Rectal smooth muscle tissue (tissue), 1 donor: ENCODE data around the gene SAMD5.
A peak's percentile ranks its signal among the peaks of the same experiment; 100 is the strongest.

Source experiments
- H3K27ac ChIP-seq: one replicate; pipeline ENCODE4 v1.7.0; 2013; ENCODE audit warnings: low read depth, low read length, inconsistent platforms
- H3K27me3 ChIP-seq: one replicate; pipeline ENCODE4 v1.7.0; 2013; ENCODE audit warnings: low read length; ENCODE audit not compliant: control insufficient read depth, insufficient read depth
- H3K36me3 ChIP-seq: one replicate; pipeline ENCODE4 v1.7.0; 2013; ENCODE audit warnings: low read length; ENCODE audit not compliant: control insufficient read depth, insufficient read depth
- H3K4me1 ChIP-seq: one replicate; pipeline ENCODE4 v1.7.0; 2013; ENCODE audit warnings: low read length; ENCODE audit not compliant: control insufficient read depth, insufficient read depth
- H3K4me3 ChIP-seq: one replicate; pipeline ENCODE4 v1.7.0; 2013; ENCODE audit warnings: low read length
- H3K9ac ChIP-seq: one replicate; pipeline ENCODE4 v1.7.0; 2013; ENCODE audit warnings: low read length

The SAMD5 gene

DNA sequence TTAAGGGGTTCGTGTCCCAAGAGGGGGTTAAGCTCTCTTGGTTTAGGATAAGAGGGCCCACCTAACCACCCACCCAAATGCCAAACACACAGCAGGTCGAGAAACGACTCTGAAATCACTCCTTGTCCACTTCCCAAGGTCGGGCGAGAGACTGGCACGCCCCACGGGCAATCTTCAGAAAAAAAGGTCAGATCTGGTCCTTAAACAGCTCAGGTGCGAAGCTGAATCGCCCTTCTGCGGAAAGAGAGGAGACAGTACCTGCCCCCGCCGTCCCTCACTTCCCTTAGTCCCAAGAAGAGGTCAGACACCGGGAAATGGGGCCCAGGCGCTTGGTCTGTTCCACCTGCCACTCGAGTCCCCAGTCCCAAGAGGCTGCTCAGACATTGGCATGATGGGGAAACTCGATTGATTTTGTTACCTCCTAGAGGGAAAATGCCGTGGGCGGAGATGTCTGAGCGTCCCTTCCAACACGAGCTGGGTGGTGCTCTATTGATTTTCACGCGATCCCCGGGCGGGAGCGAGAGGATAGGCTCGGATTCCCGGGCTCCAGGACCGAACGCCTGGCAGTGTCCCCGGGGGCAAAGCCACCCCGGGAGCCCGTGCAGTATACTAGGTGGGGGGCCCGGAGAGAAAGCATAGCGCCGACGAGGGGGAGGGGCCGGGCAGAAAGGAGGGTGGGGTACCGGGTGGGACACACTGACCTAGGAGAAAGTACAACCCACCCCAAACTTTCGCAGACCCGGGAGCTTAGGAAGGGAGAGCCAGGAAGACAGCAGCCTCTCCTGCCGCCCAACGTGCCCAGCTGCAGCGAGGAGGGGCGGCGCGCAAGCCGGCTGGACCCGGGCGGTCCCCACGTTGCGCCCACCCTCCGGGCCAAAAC is 1.1 kb upstream of the SAMD5 start:
- Histone ChIP-seq H3K4me1 (peaks cover 9% of the 10 kb centered on the region), H3K27me3 (peaks cover 3% of the 10 kb centered on the region), H3K4me3 (peak overlapping the region; percentile 83), H3K27ac (no peak overlapping the region), H3K9ac (no peak overlapping the region), H3K36me3 (no peaks in the 10 kb centered on the region)

DNA sequence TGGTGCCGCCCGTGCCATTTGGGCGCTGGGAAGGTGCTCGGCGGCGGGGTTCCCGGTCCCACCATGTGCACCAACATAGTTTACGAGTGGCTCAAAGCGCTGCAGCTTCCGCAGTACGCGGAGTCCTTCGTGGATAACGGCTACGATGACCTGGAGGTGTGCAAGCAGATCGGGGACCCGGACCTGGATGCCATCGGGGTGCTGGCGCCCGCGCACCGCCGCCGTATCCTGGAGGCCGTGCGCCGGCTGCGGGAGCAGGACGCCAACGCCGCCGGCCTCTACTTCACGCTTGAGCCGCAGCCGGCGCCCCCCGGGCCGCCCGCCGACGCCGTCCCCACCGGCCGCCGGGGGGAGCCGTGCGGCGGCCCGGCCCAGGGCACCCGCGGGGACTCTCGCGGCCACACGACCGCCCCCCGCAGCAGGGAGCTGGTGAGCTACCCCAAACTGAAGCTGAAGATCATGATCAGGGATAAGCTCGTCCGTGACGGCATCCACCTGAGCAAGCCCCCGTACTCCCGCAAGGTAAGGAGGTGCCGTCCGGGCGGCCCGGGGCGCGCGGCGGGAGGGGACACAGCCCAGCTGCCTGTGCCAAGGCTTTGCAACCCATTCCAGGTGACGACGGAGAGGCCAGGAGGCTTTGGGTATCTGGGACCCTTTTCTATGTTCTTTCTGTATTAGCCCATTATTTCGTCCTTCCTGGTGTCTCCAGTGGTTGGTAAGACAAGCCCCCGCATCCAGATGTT is 547 bp downstream of the SAMD5 start:
- Histone ChIP-seq H3K4me1 (peaks cover 9% of the 10 kb centered on the region), H3K4me3 (peak overlapping the region; percentile 83), H3K36me3 (peaks cover 2% of the 10 kb centered on the region), H3K27me3 (peaks cover 3% of the 10 kb centered on the region), H3K27ac (no peak overlapping the region), H3K9ac (peak overlapping the region; percentile 42)

DNA sequence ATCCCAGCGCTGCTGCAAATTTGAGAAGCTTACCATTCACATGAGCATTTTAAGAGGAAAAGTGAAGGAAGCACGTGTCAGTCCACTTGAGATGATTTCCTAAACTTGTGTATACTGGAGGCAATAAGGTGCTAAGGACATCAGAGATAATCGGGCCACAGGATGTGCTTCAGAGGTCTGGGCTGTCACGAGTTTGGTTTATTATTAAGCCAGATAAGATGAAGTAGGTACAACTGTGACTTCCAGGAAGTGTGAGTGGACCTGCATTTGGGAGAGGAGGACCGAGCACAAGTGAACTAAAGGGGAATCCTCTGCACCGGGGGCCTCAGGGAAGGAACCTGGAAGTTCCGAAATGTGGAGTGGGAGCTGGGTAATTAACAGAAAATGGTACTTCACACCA is 1.4 kb downstream of the SAMD5 start:
- Histone ChIP-seq H3K36me3 (peaks cover 2% of the 10 kb centered on the region), H3K4me3 (peak overlapping the region; percentile 83), H3K9ac (no peak overlapping the region), H3K27ac (no peak overlapping the region), H3K4me1 (peaks cover 9% of the 10 kb centered on the region), H3K27me3 (peaks cover 3% of the 10 kb centered on the region)

DNA sequence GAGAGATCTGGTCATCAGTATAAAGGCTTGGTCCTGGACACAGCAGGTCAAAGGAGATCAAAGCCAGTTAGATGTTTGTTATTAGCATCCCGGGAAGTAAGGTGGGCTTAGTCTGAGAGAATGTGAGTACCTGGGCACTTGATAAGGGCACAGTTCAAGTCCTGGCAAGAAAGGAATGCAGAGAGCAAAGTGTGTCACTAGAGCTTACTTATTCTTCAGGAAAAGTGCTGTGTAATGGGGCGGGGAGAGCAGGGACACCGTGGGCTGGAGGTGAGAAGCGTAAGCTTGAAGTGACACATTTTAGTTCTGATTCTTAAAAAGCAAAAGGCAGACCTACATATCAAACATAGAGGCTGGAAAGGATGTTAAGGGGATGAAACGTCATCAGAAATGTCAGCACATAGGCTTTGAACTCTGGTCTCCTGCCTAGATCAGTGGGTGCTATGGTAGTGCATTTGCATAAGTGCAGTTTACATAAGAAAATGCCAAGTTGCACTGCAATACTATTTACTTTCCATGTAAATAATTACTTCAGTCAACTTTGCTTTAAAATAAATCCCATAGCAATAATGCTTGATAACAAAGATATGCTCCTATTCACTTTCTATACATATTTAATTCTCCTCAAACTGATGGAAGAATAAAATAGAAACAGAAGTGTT is 2.6 kb downstream of the SAMD5 start:
- no peak overlapping the region for H3K9ac ChIP-seq
- no peak overlapping the region for H3K4me3 ChIP-seq
- H3K4me1 ChIP-seq: peaks cover 12% of the 10 kb centered on the region
- peaks cover 3% of the 10 kb centered on the region for H3K27me3 ChIP-seq
- H3K36me3 ChIP-seq: peaks cover 2% of the 10 kb centered on the region
- H3K27ac ChIP-seq: no peak overlapping the region

DNA sequence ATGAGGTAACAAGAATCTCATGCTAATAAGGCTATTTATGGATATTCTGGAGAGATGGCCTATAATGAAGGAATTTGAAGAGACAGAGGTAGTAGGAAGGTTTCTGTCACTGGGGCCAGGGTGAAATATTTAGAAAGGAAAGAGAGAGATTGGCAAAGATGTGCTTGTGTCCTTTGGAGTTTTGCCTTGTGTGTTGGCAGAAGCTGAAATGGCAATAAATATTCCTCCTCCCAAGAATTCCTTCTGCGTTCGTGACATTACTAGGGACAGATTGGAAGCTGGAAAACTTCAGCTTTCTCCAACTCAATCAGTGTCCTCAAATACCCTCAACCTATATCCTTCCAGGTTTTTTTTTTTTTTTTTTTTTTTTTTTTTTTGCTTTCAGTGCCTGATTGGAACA is 6.3 kb downstream of the SAMD5 start:
- peaks cover 2% of the 10 kb centered on the region for H3K36me3 ChIP-seq
- no peak overlapping the region for H3K27ac ChIP-seq
- peaks cover 4% of the 10 kb centered on the region for H3K4me1 ChIP-seq
- H3K9ac ChIP-seq: no peak overlapping the region
- H3K27me3 ChIP-seq: no peaks in the 10 kb centered on the region
- H3K4me3 ChIP-seq: no peak overlapping the region

DNA sequence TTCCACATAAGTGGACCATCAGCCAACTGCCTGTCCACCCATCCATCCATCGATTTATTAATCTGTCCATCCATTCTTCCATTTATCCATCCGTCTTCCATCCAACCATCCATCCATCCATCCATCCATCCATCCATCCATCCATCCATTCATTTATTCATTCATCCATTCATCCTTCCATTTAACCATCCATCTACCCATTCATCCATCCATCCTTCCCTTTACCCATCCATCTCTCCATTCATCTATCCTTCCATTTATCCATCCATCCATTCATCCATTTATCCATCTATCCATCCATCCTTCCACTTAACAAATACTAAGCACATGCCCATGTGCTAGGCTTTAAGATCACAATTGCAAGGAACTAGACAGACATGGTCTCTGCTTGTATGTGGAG is 6.8 kb downstream of the SAMD5 start:
- Histone ChIP-seq H3K27ac (no peak overlapping the region), H3K4me1 (peaks cover 4% of the 10 kb centered on the region), H3K9ac (no peak overlapping the region), H3K36me3 (peaks cover 2% of the 10 kb centered on the region), H3K27me3 (no peaks in the 10 kb centered on the region), H3K4me3 (no peak overlapping the region)

DNA sequence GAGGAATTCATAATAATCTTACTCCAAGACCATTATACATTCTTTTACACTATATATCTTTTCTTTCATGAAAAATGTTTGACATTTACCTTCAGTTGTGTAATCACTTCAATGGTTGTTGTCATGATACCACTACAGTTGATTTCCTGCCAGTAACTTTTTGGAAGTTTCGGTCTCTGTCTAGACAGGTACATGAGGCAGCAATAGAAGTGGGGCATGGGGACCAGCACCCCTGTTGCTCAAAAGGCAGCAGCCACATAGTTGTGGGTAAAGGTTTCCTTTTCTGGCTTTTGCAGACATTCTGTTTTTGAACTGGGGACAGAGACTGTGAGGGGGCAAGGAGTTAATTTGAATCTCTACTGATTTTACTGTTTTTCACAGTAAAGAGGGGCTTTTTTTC is 14.1 kb downstream of the SAMD5 start:
- H3K9ac ChIP-seq: no peak overlapping the region
- H3K27me3 ChIP-seq: no peaks in the 10 kb centered on the region
- no peak overlapping the region for H3K27ac ChIP-seq
- H3K4me1 ChIP-seq: no peaks in the 10 kb centered on the region
- no peaks in the 10 kb centered on the region for H3K36me3 ChIP-seq
- H3K4me3 ChIP-seq: no peak overlapping the region

DNA sequence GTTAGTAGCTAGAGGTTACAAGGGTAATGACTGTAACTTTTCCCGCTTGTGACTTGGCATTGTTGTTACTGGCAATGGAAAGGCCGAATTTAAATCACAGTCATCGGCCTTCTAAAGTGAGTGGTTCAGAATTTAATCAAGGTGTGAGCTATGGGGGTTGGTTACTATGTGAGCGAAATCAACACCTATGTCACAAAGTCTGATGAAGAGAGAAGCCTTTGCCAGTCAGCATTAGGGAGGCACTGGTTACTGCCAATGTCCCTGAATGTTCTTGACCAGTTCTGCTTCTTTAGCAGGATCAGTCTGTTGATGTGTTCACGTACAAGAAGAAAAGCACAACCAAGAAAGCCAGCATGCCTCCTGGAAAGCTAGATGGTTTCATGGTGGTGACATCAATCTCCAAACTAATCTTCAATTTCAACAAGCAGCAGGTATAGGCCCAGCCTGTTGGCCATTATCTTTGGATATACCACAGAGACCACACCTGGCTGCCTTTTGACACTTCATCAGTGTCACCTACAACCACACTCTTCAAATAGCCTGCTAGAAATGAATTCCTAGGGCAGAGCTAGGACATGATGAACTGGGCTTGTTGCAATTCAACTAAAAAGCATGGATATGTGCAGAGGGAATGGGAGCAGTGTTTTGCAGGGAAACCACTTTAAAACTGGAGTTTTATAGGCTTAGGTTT is 17.2 kb downstream of the SAMD5 start:
- Histone ChIP-seq H3K4me3 (no peak overlapping the region), H3K36me3 (no peaks in the 10 kb centered on the region), H3K27ac (no peak overlapping the region), H3K9ac (no peak overlapping the region), H3K4me1 (no peaks in the 10 kb centered on the region), H3K27me3 (no peaks in the 10 kb centered on the region)

DNA sequence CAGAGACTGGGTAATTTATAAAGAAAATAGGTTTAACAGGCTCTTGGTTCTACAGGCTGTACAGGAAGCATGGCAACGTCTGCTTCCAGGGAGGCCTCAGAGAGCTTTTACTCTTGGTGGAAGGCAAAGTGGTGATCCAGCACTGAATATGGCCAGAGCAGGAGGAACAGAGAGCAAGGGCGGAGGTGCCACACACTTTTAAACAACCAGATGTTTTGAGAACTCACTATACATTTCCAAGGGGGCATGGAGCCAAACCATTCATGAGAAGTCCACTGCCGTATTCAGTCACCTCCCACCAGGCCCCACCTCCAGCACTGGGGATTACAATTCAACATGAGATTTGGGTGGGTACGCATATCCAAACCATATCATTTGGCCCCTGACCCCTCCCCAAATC is 18.7 kb downstream of the SAMD5 start:
- Histone ChIP-seq H3K4me3 (no peak overlapping the region), H3K4me1 (no peaks in the 10 kb centered on the region), H3K36me3 (no peaks in the 10 kb centered on the region), H3K27ac (no peak overlapping the region), H3K9ac (no peak overlapping the region), H3K27me3 (no peaks in the 10 kb centered on the region)

DNA sequence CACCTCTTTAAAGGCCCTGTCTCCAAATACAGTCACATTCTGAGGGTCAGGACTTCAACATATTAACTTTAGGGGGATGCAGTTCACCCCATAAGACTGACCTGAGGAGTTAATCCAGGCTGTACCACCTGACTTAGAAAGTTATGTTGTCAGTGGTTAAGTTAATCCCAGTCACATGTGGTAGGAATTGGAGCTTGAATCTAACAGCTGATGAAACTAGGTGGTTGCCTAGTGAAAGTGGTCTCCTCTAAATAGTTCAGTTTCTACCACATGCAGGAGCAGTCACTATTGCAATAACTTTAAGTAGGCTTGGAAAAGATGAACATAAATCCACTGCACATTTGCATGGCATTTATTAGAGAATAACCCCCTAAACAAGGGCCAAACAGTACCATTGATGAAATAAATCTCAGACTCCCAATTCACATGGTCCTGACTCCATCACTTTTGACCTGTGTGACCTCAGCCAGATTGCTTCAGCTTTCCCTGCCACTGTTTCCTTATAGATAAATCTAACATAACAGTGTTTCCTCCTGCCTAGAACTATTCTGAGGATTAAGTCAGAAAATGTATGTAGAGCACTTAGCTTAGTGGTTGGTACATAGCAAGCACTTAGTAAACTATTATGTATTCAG is 20.1 kb downstream of the SAMD5 start:
- Histone ChIP-seq H3K4me1 (no peaks in the 10 kb centered on the region), H3K4me3 (no peak overlapping the region), H3K36me3 (no peaks in the 10 kb centered on the region), H3K27me3 (no peaks in the 10 kb centered on the region), H3K27ac (no peak overlapping the region), H3K9ac (no peak overlapping the region)

DNA sequence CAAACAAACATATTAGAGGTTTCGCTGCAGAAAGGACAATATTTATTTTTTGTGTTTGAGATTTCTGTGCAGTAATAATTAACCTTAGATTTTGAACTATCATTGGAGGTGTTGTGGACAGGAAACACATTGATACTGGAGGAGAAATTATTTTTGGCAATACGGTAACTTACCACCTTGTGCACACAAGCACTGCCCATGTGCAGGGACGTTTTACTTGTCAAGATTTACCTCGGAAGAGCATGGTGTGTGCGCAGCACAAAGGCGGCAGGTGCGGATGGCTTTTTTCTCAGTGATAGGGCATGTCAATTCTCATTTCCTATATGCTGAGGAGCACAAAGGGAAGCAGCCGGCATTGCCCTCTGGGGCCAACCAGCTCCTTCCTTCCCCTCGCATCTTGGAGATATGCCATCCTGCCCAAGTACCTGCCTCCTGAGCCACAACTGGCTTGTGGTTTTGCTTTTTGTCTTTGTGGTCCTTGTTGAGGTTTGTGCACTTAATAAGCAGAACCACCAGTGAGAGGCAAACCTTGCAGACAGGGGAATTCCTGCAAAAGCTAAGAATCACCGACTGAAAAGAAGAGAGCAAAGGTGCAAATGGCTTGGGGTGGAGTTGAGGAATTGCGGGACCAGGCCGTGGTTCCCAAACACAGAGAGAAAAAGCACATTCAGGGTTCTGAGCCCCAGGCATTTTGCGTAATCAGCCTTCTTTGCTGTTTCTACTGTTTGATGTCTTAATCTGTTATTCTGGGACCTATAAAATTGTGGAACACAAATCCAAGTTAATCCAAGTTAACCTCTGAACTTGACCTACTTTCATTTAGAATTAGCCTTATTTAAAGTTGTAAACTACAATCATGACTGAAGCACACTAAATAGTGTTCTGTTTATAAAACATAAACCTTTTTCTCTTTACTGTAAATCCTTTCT is 21.9 kb downstream of the SAMD5 start:
- H3K9ac ChIP-seq: no peak overlapping the region
- H3K27me3 ChIP-seq: no peaks in the 10 kb centered on the region
- no peaks in the 10 kb centered on the region for H3K4me1 ChIP-seq
- no peak overlapping the region for H3K4me3 ChIP-seq
- H3K27ac ChIP-seq: no peak overlapping the region
- H3K36me3 ChIP-seq: no peaks in the 10 kb centered on the region
